ENCODE data around the gene MLKL. TPM values are rescaled to one million over a fixed set of nuclear protein-coding genes. Genes with fewer than 3 reads are reported as not detected.
"Not testable (repeated sequence)": the region's sequence is repeated elsewhere in the genome, so short reads cannot be mapped to it uniquely, and the experiment has no call there.

Gene MLKL
- total RNA-seq, 1 donor from 2014 or later, result 28.6 TPM

DNA sequence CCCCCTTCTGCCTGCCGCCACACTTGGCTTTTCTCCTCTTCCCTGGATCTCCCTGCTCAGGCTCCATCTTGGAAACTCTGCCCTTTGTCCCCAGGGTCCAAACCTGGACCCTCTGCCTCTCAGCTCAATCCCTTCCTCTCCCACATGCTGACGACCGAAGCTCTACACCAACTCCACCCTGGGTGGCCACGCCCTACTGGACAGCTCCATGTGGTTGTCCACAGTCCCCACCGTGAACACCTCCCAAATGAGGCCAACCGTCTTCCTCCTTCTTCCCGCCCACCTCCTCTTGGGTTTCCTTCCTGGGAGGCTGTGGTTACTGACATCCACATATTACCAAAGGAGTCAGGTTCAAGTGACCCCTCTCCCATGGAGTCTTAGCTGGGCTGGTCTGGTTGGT lies 22.6 kb upstream of the MLKL start:
- intact Hi-C loops (cut with DNase I), result no loop called here
- no peaks in the 10 kb centered on the region for H3K27me3 ChIP-seq
- H3K36me3 ChIP-seq, result no peaks in the 10 kb centered on the region
- TF ChIP-seq, protein P1, sequence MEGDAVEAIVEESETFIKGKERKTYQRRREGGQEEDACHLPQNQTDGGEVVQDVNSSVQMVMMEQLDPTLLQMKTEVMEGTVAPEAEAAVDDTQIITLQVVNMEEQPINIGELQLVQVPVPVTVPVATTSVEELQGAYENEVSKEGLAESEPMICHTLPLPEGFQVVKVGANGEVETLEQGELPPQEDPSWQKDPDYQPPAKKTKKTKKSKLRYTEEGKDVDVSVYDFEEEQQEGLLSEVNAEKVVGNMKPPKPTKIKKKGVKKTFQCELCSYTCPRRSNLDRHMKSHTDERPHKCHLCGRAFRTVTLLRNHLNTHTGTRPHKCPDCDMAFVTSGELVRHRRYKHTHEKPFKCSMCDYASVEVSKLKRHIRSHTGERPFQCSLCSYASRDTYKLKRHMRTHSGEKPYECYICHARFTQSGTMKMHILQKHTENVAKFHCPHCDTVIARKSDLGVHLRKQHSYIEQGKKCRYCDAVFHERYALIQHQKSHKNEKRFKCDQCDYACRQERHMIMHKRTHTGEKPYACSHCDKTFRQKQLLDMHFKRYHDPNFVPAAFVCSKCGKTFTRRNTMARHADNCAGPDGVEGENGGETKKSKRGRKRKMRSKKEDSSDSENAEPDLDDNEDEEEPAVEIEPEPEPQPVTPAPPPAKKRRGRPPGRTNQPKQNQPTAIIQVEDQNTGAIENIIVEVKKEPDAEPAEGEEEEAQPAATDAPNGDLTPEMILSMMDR (IDR thresholded peaks at IDR 0.05), result no peak
- no peak overlapping the region for H3K27ac ChIP-seq
- no peaks in the 10 kb centered on the region for H3K4me1 ChIP-seq
- no peak overlapping the region for H3K4me3 ChIP-seq
- ATAC-seq (no peak), DNase-seq (no peak)
- peaks cover 7% of the 10 kb centered on the region for H3K9me3 ChIP-seq

- H3K9me3 ChIP-seq; H3K27me3 ChIP-seq; H3K4me3 ChIP-seq; H3K36me3 ChIP-seq; H3K4me1 ChIP-seq; intact Hi-C loops (cut with DNase I); ATAC-seq; H3K27ac ChIP-seq; DNase-seq: not testable (repeated sequence)
Observed at GRCh38 chr16:74722156-74722555, 21.5 kb upstream of the MLKL start.

DNA sequence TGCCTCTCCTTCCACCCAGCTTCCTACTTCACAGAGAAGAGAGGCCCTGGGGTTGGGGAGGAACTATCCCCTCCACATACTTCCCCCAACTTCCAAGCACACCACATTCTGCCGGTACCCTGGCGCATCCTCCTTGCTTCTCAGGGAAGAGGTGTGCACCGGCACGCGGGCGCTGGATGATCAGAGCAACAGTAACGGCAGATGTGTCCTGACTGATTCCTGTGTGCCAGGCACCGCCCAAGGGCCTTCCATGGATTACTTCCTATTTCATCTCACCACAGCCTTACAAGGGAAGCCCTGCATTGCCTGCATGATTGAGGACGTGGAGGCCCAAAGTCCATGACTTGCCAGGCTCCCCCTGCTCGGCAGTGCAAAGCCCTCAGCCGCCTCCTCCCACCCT lies 21.1 kb upstream of the MLKL start:
- TF ChIP-seq, protein P1 (IDR thresholded peaks at IDR 0.05), result no peak
- ATAC-seq (no peak), DNase-seq (no peak)
- H3K36me3 ChIP-seq, result no peaks in the 10 kb centered on the region
- no peak overlapping the region for H3K4me3 ChIP-seq
- peaks cover 2% of the 10 kb centered on the region for H3K9me3 ChIP-seq
- H3K27ac ChIP-seq, result no peak overlapping the region
- no peaks in the 10 kb centered on the region for H3K27me3 ChIP-seq
- intact Hi-C loops (cut with DNase I), result no loop called here
- H3K4me1 ChIP-seq, result no peaks in the 10 kb centered on the region

- Histone ChIP-seq H3K27me3 (no peaks in the 10 kb centered on the region), H3K9me3 (no peaks in the 10 kb centered on the region), H3K4me1 (no peaks in the 10 kb centered on the region), H3K36me3 (no peaks in the 10 kb centered on the region), H3K27ac (no peak overlapping the region), H3K4me3 (no peak overlapping the region)
- TF ChIP-seq, protein P1 (IDR thresholded peaks at IDR 0.05), result no peak
- ATAC-seq (no peak), DNase-seq (no peak)
- intact Hi-C loops (cut with DNase I), result no loop called here
Observed at GRCh38 chr16:74720579-74720978, 19.9 kb upstream of the MLKL start.

DNA sequence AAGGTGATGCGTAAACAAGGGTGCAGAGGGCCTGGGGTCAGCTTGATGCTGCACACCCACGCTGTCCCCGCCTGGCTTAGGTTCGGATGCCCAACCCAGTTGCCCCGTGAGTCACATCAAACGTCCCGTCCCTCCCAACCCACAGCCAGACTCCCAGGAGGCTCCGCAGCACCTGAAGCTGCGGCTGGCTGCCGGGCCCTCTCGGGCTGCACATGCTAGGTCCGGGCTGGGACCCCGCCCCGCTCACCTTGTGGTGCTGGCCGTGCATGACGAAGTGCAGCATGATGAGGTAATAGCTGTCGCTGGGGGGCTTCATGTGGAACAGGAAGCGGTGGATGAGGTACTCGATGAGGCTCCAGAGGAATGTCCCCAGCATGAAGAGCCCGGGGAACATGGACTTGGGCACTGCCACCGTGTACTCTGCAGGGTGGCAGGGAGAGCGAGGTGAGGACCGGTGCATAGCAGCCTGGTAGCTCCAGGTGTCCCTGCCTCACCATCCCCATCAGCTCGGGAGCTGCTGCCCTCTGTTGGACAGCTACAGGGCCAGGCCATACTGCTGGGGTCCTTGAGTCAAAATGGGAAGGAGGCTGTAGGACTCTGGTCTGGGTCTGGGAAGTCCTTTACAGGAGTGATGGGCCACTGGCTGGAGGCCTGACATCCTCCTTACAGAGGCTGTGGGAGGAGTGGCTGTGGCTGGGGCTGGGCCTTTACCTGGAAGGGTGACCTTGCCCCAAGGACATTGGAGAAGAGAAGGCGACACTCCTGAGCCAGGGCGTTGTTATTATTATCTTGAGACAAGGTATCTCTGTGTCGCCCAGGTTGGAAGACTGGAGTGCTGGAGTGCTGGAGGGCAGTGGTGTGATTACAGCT lies 18.3 kb upstream of the MLKL start:
- no peaks in the 10 kb centered on the region for H3K4me1 ChIP-seq
- TF ChIP-seq, protein P1 (IDR thresholded peaks at IDR 0.05), result no peak

GRCh38 chr16:74718140-74718539 lies 17.5 kb upstream of the MLKL start:
- TF ChIP-seq, protein P1 (IDR thresholded peaks at IDR 0.05), result no peak
- no peaks in the 10 kb centered on the region for H3K27me3 ChIP-seq
- no peak overlapping the region for H3K27ac ChIP-seq
- intact Hi-C loops (cut with DNase I), result no loop called here
- DNase-seq (no peak), ATAC-seq (no peak)
- H3K4me3 ChIP-seq, result no peak overlapping the region
- H3K9me3 ChIP-seq, result no peaks in the 10 kb centered on the region
- H3K36me3 ChIP-seq, result no peaks in the 10 kb centered on the region
- H3K4me1 ChIP-seq, result no peaks in the 10 kb centered on the region

More for the DNA sequence above, 18.3 kb upstream of the MLKL start:
- ATAC-seq, result no peak
- Histone ChIP-seq H3K36me3 (no peaks in the 10 kb centered on the region), H3K27me3 (no peaks in the 10 kb centered on the region), H3K4me3 (no peak overlapping the region), H3K9me3 (no peaks in the 10 kb centered on the region), H3K27ac (no peak overlapping the region)
- intact Hi-C loops (cut with DNase I), result no loop called here
- DNase-seq, result no peak
